AG09309 (cell line): ENCODE measurements around the gene UBFD1.
"Not testable (repeated sequence)": the region's sequence is repeated elsewhere in the genome, so short reads cannot be mapped to it uniquely, and the experiment has no call there.

Experiments used
- DNase-seq: peaks from one replicate; pipeline ENCODE4 v3.0.0-alpha.2; 2010; ENCODE audit warnings: low read depth
- H3K4me3 ChIP-seq: 2 replicates; pipeline ENCODE4 v1.5.1; 2011; ENCODE audit warnings: mild to moderate bottlenecking, low read depth, low read length, moderate library complexity; ENCODE audit not compliant: control insufficient read depth
- CTCF ChIP-seq: IDR thresholded peaks from 2 replicates; pipeline ENCODE4 v1.5.1; 2011; ENCODE audit warnings: mild to moderate bottlenecking, low read depth, low read length, inconsistent platforms; ENCODE audit not compliant: insufficient read depth, control insufficient read depth; ENCODE audit errors: missing control alignments

UBFD1 gene

GRCh38 chr16:23556881-23557778 is at the start of gene UBFD1, which contains the start of gene EARS2:
Gene UBFD1 (plus strand): TSS chr16:23557727. CDS start chr16:23557743, 16 bp downstream.
Gene EARS2 (minus strand): TSS chr16:23557350. CDS start chr16:23557343, 7 bp downstream.
- peak; percentile 92 for DNase-seq
- TF ChIP-seq CTCF = peak; percentile 91

GRCh38 chr16:23508589-23509440 is 48.7 kb upstream of the UBFD1 start:
- peak overlapping the region; percentile 65 for H3K4me3 ChIP-seq
- TF ChIP-seq CTCF = no peak
- DNase-seq = no peak

More at GRCh38 chr16:23556881-23557778, at the start of gene UBFD1, which contains the start of gene EARS2:
- peak within 1 kb of the TSS; percentile 96 for H3K4me3 ChIP-seq

GRCh38 chr16:23509441-23509754 is 48.1 kb upstream of the UBFD1 start:
- H3K4me3 ChIP-seq = peak overlapping the region; percentile 65
- no peak for DNase-seq
- no peak for TF ChIP-seq CTCF

GRCh38 chr16:23509782-23510163 is 47.8 kb upstream of the UBFD1 start:
- TF ChIP-seq CTCF = no peak
- no peak for DNase-seq
- peak overlapping the region; percentile 65 for H3K4me3 ChIP-seq

- peak within 1 kb of the TSS; percentile 65 for H3K4me3 ChIP-seq
- no peak for TF ChIP-seq CTCF
- peak; percentile 20 for DNase-seq
Measured at GRCh38 chr16:23510164-23510914, 47.2 kb upstream of the UBFD1 start, which contains the start of gene GGA2. Gene GGA2 (minus strand): TSS chr16:23510494. CDS start chr16:23510411, 83 bp downstream.

GRCh38 chr16:23510915-23511270 is 46.6 kb upstream of the UBFD1 start:
- peak overlapping the region; percentile 65 for H3K4me3 ChIP-seq
- DNase-seq = not testable (repeated sequence)
